ENCODE data around the gene OR5H6. TPM values are rescaled to one million over a fixed set of nuclear protein-coding genes. Genes with fewer than 3 reads are reported as not detected.
"Not testable (repeated sequence)": the region's sequence is repeated elsewhere in the genome, so short reads cannot be mapped to it uniquely, and the experiment has no call there.

Gene OR5H6
- total RNA-seq, 1 donor from 2014 or later, result not detected

GRCh38 chr3:98240131-98240530, 23.9 kb upstream of the OR5H6 start:
- Mint-ChIP-seq H3K4me1 (ENCODE audit: unreplicated experiment) (no peaks in the 10 kb centered on the region), H3K36me3 (ENCODE audit: low read depth, unreplicated experiment) (no peaks in the 10 kb centered on the region)
- TF ChIP-seq, protein P1, sequence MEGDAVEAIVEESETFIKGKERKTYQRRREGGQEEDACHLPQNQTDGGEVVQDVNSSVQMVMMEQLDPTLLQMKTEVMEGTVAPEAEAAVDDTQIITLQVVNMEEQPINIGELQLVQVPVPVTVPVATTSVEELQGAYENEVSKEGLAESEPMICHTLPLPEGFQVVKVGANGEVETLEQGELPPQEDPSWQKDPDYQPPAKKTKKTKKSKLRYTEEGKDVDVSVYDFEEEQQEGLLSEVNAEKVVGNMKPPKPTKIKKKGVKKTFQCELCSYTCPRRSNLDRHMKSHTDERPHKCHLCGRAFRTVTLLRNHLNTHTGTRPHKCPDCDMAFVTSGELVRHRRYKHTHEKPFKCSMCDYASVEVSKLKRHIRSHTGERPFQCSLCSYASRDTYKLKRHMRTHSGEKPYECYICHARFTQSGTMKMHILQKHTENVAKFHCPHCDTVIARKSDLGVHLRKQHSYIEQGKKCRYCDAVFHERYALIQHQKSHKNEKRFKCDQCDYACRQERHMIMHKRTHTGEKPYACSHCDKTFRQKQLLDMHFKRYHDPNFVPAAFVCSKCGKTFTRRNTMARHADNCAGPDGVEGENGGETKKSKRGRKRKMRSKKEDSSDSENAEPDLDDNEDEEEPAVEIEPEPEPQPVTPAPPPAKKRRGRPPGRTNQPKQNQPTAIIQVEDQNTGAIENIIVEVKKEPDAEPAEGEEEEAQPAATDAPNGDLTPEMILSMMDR (IDR thresholded peaks at IDR 0.05; ENCODE audit: unreplicated experiment), result no peak

DNA sequence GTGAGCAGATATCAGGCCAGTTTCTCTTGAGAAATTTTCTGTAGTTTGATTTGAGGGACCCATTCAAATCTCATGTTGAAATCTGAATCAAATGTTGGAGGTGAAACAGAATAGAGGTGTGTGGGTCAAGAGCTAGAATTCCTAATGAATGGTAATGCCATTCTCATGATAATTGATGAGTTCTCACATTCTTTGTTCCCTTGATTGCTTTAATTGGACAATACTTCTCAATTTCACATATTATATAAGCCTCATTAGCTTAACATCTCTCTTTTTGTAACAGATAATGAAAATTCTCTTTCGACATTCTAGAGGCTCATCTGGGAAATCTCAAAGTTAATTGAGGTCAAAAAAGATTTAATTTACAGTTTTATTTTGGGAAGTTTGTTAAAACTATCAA, 21.9 kb upstream of the OR5H6 start:
- no peaks in the 10 kb centered on the region for H3K36me3 Mint-ChIP-seq (ENCODE audit: low read depth, unreplicated experiment)
- peaks cover 3% of the 10 kb centered on the region for H3K27me3 Mint-ChIP-seq (ENCODE audit: unreplicated experiment)
- H3K4me1 Mint-ChIP-seq (ENCODE audit: unreplicated experiment), result no peaks in the 10 kb centered on the region
- H3K27ac Mint-ChIP-seq (ENCODE audit: unreplicated experiment), result no peak overlapping the region
- no peaks in the 10 kb centered on the region for H3K9me3 Mint-ChIP-seq (ENCODE audit: unreplicated experiment)
- DNase-seq (ENCODE audit: low spot score), result no peak
- TF ChIP-seq, protein P1 (IDR thresholded peaks at IDR 0.05; ENCODE audit: unreplicated experiment), result no peak
- H3K4me3 Mint-ChIP-seq (ENCODE audit: unreplicated experiment), result no peak overlapping the region

More at GRCh38 chr3:98240131-98240530, 23.9 kb upstream of the OR5H6 start:
- no peak overlapping the region for H3K27ac Mint-ChIP-seq (ENCODE audit: unreplicated experiment)
- H3K9me3 Mint-ChIP-seq (ENCODE audit: unreplicated experiment), result no peaks in the 10 kb centered on the region
- H3K27me3 Mint-ChIP-seq (ENCODE audit: unreplicated experiment), result peaks cover 2% of the 10 kb centered on the region
- no peak for DNase-seq (ENCODE audit: low spot score)
- no peak overlapping the region for H3K4me3 Mint-ChIP-seq (ENCODE audit: unreplicated experiment)

DNA sequence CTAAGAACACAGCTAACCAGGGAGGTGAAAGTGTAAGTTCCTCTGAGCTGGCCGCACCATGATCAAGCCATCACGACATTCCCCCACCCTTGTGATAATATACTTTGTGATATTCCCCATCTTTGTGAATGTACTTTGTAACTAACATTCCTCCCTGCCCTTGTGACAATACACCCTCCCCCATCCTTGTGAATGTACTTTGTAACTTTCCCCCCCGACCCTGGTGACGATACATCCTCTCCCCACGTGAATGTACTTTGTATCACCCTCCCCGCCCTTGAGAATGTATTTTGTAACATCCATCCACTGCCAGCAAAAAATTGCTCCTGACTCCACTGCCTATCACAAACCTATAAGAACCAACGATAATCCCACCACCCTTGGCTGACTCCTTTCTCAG, 20.2 kb upstream of the OR5H6 start:
- no peak for DNase-seq (ENCODE audit: low spot score)
- TF ChIP-seq, protein P1 (IDR thresholded peaks at IDR 0.05; ENCODE audit: unreplicated experiment), result no peak
- H3K4me3 Mint-ChIP-seq (ENCODE audit: unreplicated experiment), result no peak overlapping the region
- no peaks in the 10 kb centered on the region for H3K4me1 Mint-ChIP-seq (ENCODE audit: unreplicated experiment)
- H3K27me3 Mint-ChIP-seq (ENCODE audit: unreplicated experiment), result peaks cover 3% of the 10 kb centered on the region
- no peaks in the 10 kb centered on the region for H3K36me3 Mint-ChIP-seq (ENCODE audit: low read depth, unreplicated experiment)
- H3K9me3 Mint-ChIP-seq (ENCODE audit: unreplicated experiment), result no peaks in the 10 kb centered on the region
- H3K27ac Mint-ChIP-seq (ENCODE audit: unreplicated experiment), result no peak overlapping the region

GRCh38 chr3:98246142-98246541, 17.9 kb upstream of the OR5H6 start:
- DNase-seq (ENCODE audit: low spot score), result no peak
- Mint-ChIP-seq H3K27me3 (ENCODE audit: unreplicated experiment) (peaks cover 3% of the 10 kb centered on the region), H3K36me3 (ENCODE audit: low read depth, unreplicated experiment) (no peaks in the 10 kb centered on the region), H3K4me1 (ENCODE audit: unreplicated experiment) (no peaks in the 10 kb centered on the region), H3K4me3 (ENCODE audit: unreplicated experiment) (no peak overlapping the region), H3K9me3 (ENCODE audit: unreplicated experiment) (no peaks in the 10 kb centered on the region), H3K27ac (ENCODE audit: unreplicated experiment) (no peak overlapping the region)
- TF ChIP-seq, protein P1 (IDR thresholded peaks at IDR 0.05; ENCODE audit: unreplicated experiment), result no peak

GRCh38 chr3:98256026-98256425, 8.0 kb upstream of the OR5H6 start:
- not testable (repeated sequence) for H3K27me3 Mint-ChIP-seq (ENCODE audit: unreplicated experiment); H3K36me3 Mint-ChIP-seq (ENCODE audit: low read depth, unreplicated experiment); H3K4me3 Mint-ChIP-seq (ENCODE audit: unreplicated experiment); H3K9me3 Mint-ChIP-seq (ENCODE audit: unreplicated experiment); H3K27ac Mint-ChIP-seq (ENCODE audit: unreplicated experiment); H3K4me1 Mint-ChIP-seq (ENCODE audit: unreplicated experiment); DNase-seq (ENCODE audit: low spot score)

DNA sequence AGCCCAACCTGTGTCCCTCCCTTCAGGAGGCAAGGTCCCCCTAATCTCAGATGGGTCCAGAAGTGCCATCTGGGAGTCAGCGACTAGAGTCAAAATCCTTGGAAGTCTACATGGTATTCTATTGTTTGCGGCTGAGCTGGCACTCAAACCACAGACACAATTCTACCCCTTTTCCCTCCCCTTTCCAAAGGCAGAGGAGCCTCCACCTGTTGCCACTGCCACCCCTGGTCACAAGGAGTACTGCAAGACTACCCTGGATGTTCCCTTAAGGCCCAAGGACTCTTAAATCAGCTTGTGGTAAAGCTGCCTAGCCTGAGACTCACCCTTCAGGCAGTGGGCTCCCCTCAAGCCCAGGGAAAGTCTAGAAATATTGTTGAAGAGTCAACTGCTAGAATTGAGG, 4.3 kb upstream of the OR5H6 start:
- TF ChIP-seq, protein P1 (IDR thresholded peaks at IDR 0.05; ENCODE audit: unreplicated experiment), result no peak
- Mint-ChIP-seq H3K27ac (ENCODE audit: unreplicated experiment) (no peak overlapping the region), H3K9me3 (ENCODE audit: unreplicated experiment) (no peaks in the 10 kb centered on the region), H3K27me3 (ENCODE audit: unreplicated experiment) (no peaks in the 10 kb centered on the region), H3K4me1 (ENCODE audit: unreplicated experiment) (no peaks in the 10 kb centered on the region), H3K36me3 (ENCODE audit: low read depth, unreplicated experiment) (no peaks in the 10 kb centered on the region), H3K4me3 (ENCODE audit: unreplicated experiment) (no peak overlapping the region)
- no peak for DNase-seq (ENCODE audit: low spot score)
